ENCODE measurements around the gene KIT.

Gene KIT

DNA sequence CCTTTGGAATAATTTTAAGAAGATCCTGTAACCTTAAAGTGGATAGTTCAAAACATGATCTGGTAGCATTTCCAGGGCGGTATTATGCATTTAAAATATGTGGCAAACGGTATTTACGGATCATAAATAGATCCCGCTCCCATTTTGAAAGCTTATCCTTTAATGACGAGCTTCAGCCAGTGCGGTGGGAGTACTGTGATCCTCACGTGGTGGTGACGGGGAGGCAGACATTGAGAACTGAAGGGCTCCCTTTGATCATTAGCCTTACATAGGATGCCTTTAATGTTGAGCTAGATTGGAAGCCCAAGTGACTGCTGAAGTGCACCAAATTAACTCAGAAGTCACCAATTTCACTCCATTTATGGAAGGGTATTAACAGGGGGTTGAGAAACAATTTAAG is 56.9 kb downstream of the KIT start:
- Histone ChIP-seq H3K4me3 (replicated peaks; ENCODE audit: insufficient read depth, low read length) (no peak overlapping the region), H3K27ac (replicated peaks) (no peak overlapping the region), H3K27me3 (ENCODE audit: insufficient read depth, poor library complexity, severe bottlenecking) (no peaks in the 10 kb centered on the region)
- no peak for DNase-seq (ENCODE audit: low read depth in 1 of 2, low spot score in 1 of 2)
- TF ChIP-seq, protein P1, sequence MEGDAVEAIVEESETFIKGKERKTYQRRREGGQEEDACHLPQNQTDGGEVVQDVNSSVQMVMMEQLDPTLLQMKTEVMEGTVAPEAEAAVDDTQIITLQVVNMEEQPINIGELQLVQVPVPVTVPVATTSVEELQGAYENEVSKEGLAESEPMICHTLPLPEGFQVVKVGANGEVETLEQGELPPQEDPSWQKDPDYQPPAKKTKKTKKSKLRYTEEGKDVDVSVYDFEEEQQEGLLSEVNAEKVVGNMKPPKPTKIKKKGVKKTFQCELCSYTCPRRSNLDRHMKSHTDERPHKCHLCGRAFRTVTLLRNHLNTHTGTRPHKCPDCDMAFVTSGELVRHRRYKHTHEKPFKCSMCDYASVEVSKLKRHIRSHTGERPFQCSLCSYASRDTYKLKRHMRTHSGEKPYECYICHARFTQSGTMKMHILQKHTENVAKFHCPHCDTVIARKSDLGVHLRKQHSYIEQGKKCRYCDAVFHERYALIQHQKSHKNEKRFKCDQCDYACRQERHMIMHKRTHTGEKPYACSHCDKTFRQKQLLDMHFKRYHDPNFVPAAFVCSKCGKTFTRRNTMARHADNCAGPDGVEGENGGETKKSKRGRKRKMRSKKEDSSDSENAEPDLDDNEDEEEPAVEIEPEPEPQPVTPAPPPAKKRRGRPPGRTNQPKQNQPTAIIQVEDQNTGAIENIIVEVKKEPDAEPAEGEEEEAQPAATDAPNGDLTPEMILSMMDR (IDR thresholded peaks at IDR 0.05; ENCODE audit: insufficient read depth, low read length), result no peak
- no peak for TF ChIP-seq POLR2AphosphoS5 (IDR thresholded peaks at IDR 0.05; ENCODE audit: low read depth)
- TF ChIP-seq SPI1 (IDR thresholded peaks at IDR 0.05; ENCODE audit: borderline replicate concordance, low read depth), result no peak
- TF ChIP-seq, protein P2, sequence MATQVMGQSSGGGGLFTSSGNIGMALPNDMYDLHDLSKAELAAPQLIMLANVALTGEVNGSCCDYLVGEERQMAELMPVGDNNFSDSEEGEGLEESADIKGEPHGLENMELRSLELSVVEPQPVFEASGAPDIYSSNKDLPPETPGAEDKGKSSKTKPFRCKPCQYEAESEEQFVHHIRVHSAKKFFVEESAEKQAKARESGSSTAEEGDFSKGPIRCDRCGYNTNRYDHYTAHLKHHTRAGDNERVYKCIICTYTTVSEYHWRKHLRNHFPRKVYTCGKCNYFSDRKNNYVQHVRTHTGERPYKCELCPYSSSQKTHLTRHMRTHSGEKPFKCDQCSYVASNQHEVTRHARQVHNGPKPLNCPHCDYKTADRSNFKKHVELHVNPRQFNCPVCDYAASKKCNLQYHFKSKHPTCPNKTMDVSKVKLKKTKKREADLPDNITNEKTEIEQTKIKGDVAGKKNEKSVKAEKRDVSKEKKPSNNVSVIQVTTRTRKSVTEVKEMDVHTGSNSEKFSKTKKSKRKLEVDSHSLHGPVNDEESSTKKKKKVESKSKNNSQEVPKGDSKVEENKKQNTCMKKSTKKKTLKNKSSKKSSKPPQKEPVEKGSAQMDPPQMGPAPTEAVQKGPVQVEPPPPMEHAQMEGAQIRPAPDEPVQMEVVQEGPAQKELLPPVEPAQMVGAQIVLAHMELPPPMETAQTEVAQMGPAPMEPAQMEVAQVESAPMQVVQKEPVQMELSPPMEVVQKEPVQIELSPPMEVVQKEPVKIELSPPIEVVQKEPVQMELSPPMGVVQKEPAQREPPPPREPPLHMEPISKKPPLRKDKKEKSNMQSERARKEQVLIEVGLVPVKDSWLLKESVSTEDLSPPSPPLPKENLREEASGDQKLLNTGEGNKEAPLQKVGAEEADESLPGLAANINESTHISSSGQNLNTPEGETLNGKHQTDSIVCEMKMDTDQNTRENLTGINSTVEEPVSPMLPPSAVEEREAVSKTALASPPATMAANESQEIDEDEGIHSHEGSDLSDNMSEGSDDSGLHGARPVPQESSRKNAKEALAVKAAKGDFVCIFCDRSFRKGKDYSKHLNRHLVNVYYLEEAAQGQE (IDR thresholded peaks at IDR 0.05; ENCODE audit: insufficient replicate concordance, low read depth), result no peak
- no peak for TF ChIP-seq GABPA (IDR thresholded peaks at IDR 0.05; ENCODE audit: low read depth)

DNA sequence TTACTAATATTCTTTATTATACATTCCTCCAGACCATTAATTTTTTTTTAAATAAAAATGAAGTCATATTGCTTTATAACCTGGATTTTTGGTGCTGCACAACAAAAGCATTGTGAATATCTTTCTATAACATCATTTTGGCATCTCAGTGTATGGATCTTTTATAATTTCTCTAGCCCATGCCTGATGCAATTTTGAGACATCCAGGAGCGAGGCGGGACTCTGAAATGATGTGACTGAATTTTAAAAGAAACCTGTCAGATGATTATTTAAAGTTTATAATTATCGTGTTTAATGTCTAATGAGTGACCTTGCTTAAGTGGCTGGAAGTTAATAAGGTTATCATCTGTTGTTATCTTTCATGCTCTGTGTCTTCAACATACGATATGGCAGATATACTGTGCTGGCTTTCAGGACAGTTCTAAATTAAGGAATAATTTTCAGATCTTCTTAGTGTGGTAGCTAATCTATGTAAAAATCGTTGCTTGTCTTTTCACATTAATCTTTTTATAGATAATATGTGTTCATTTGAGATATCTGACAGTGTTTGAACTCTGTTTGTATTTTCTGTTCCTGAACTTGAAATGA is 58.8 kb downstream of the KIT start:
- H3K27ac ChIP-seq (replicated peaks), result no peak overlapping the region
- no peak for DNase-seq (ENCODE audit: low read depth in 1 of 2, low spot score in 1 of 2)
- no peaks in the 10 kb centered on the region for H3K27me3 ChIP-seq (ENCODE audit: insufficient read depth, poor library complexity, severe bottlenecking)
- H3K4me3 ChIP-seq (replicated peaks; ENCODE audit: insufficient read depth, low read length), result no peak overlapping the region
- TF ChIP-seq GABPA (IDR thresholded peaks at IDR 0.05; ENCODE audit: low read depth), result no peak
- TF ChIP-seq, protein P2 (IDR thresholded peaks at IDR 0.05; ENCODE audit: insufficient replicate concordance, low read depth), result no peak
- TF ChIP-seq, protein P1 (IDR thresholded peaks at IDR 0.05; ENCODE audit: insufficient read depth, low read length), result no peak
- no peak for TF ChIP-seq SPI1 (IDR thresholded peaks at IDR 0.05; ENCODE audit: borderline replicate concordance, low read depth)
- TF ChIP-seq POLR2AphosphoS5 (IDR thresholded peaks at IDR 0.05; ENCODE audit: low read depth), result no peak

DNA sequence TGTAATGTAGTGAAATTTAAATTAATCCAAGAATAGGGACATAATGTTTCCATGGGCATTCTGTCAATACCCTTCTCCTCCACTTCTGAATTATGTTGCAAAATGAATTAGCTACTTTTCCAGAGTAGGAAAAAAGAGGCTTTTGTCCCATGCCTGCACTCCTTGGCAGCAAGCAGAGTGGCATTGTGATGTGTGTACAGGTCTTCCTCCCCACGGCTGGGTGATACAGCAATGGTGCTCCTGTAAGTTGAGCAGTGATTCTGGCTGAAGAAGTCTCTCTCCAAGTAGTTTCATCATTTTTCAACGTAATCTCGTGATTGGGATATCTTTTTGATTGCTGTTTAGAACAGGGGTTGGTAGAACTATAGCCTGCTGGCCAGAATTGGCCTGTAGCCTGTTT is 59.9 kb downstream of the KIT start:
- DNase-seq (ENCODE audit: low read depth in 1 of 2, low spot score in 1 of 2), result no peak
- no peak overlapping the region for H3K27ac ChIP-seq (replicated peaks)
- no peaks in the 10 kb centered on the region for H3K27me3 ChIP-seq (ENCODE audit: insufficient read depth, poor library complexity, severe bottlenecking)
- no peak overlapping the region for H3K4me3 ChIP-seq (replicated peaks; ENCODE audit: insufficient read depth, low read length)
- TF ChIP-seq GABPA (IDR thresholded peaks at IDR 0.05; ENCODE audit: low read depth) (no peak), POLR2AphosphoS5 (IDR thresholded peaks at IDR 0.05; ENCODE audit: low read depth) (no peak), SPI1 (IDR thresholded peaks at IDR 0.05; ENCODE audit: borderline replicate concordance, low read depth) (no peak)
- TF ChIP-seq, protein P1 (IDR thresholded peaks at IDR 0.05; ENCODE audit: insufficient read depth, low read length), result no peak
- TF ChIP-seq, protein P2 (IDR thresholded peaks at IDR 0.05; ENCODE audit: insufficient replicate concordance, low read depth), result no peak

Data from HL-60 (cell line).